ENCODE measurements around the gene ATP2B1. TPM values are rescaled to one million over a fixed set of nuclear protein-coding genes. Genes with fewer than 3 reads are reported as not detected.

The ATP2B1 gene
- total RNA-seq, 1 experiment from 2014 or later = 20.6 TPM

DNA sequence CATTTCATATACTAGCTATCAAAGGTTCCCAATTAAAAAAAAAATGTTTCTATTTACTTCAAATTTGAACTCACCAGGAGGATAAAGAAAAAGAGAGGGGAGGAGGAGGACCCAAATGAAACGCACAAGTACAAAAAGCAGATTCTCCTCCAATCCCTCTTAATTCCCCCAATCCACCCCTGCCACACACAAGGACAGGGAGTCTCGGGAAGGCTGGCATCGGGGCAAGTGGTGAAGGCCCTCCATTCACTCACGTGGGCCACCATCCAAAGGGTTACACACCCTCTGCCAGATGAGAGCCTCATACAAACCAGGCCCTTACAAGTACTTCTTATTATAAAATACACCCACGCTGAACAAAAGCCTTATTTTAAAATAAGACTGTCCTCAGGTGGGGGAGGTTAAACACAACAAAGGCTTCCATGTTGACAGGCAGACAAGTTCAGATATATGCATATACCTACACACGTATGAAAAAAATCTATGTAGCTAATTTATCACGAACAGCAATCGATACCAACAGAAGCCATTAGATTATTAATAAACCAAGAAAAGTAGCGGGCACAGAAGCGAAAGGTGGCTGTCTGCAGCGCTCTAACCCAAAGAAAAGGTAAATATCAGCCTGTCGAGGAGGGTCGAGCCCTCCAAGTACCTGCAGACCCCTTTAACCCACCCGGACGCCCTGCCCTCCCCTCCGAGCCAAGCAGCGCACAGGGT, 1.5 kb downstream of the ATP2B1 start:
- no peaks in the 10 kb centered on the region; the same call in 1 of the 2 replicates for H3K79me2 ChIP-seq (ENCODE audit: insufficient read depth, low read length)
- H3T11ph ChIP-seq (ENCODE audit: low read length) = no peak overlapping the region
- TF ChIP-seq, protein P1, sequence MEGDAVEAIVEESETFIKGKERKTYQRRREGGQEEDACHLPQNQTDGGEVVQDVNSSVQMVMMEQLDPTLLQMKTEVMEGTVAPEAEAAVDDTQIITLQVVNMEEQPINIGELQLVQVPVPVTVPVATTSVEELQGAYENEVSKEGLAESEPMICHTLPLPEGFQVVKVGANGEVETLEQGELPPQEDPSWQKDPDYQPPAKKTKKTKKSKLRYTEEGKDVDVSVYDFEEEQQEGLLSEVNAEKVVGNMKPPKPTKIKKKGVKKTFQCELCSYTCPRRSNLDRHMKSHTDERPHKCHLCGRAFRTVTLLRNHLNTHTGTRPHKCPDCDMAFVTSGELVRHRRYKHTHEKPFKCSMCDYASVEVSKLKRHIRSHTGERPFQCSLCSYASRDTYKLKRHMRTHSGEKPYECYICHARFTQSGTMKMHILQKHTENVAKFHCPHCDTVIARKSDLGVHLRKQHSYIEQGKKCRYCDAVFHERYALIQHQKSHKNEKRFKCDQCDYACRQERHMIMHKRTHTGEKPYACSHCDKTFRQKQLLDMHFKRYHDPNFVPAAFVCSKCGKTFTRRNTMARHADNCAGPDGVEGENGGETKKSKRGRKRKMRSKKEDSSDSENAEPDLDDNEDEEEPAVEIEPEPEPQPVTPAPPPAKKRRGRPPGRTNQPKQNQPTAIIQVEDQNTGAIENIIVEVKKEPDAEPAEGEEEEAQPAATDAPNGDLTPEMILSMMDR (conservative IDR thresholded peaks at IDR 0.05) = no peak
- no peak overlapping the region for H3K23ac ChIP-seq (ENCODE audit: insufficient read length, low read depth, low read length)
- H4K91ac ChIP-seq (ENCODE audit: insufficient read length, low read depth, low read length) = no peak overlapping the region
- H3K9me3 Mint-ChIP-seq = no peaks in the 10 kb centered on the region
- no peak overlapping the region for H2BK12ac ChIP-seq (ENCODE audit: insufficient read length, low read depth, low read length)
- H2BK15ac ChIP-seq (ENCODE audit: low read depth, low read length) = no peak overlapping the region
- H3K9ac ChIP-seq (ENCODE audit: extremely low read depth, insufficient read length, low read length) = no peak overlapping the region
- H2BK5ac ChIP-seq (ENCODE audit: insufficient read length, low read length) = no peak overlapping the region
- H2AK5ac ChIP-seq (ENCODE audit: insufficient read length, low read length) = no peak overlapping the region
- H3K27me3 ChIP-seq (ENCODE audit: insufficient read depth, low read length) = peaks cover 10% of the 10 kb centered on the region; the same call in 1 of the 2 replicates
- H2BK20ac ChIP-seq (ENCODE audit: low read depth, low read length, poor library complexity, severe bottlenecking) = no peak overlapping the region
- no peak overlapping the region for H3K18ac ChIP-seq (ENCODE audit: insufficient read length, low read depth, low read length)
- no peak overlapping the region for H4K5ac ChIP-seq (ENCODE audit: insufficient read length, low read depth, low read length)
- H3K14ac ChIP-seq (ENCODE audit: insufficient read depth, low read length) = no peak overlapping the region; the same call in 1 of the 2 replicates
- no peaks in the 10 kb centered on the region; a peak in 2 of 7 replicates for H3K36me3 Mint-ChIP-seq (ENCODE audit: insufficient read depth in 1 of 3, low read depth in 3 of 3)
- peak overlapping the region; percentile 43 for H3K4me2 ChIP-seq (ENCODE audit: insufficient read depth, insufficient read length, low read length)
- no peak overlapping the region for H2BK120ac ChIP-seq (ENCODE audit: low read depth, low read length, poor library complexity, severe bottlenecking)
- no peak overlapping the region for H3K27ac ChIP-seq (ENCODE audit: insufficient read length, low read depth, low read length)
- no peak overlapping the region for H3K56ac ChIP-seq (ENCODE audit: insufficient read length, low read depth, low read length)
- H3K23me2 ChIP-seq (ENCODE audit: insufficient read length, low read depth, low read length, poor library complexity, severe bottlenecking) = peaks cover 15% of the 10 kb centered on the region
- no peak overlapping the region for H3K4ac ChIP-seq (ENCODE audit: low read depth, low read length)
- no peak overlapping the region for H3K27ac Mint-ChIP-seq
- H2AFZ ChIP-seq (ENCODE audit: low read length) = no peak overlapping the region
- no peak for DNase-seq
- H3K4me3 Mint-ChIP-seq = peak overlapping the region; percentile 82 to 94
- H3K27me3 Mint-ChIP-seq (ENCODE audit: low read depth) = peaks cover 51% of the 10 kb centered on the region
- no CpG with 5 or more reads among the region's 17 CpGs for WGBS (ENCODE audit: extremely low coverage, insufficient read length, low lambda C conversion rate)
- H3K4me1 ChIP-seq (ENCODE audit: insufficient read depth, low read length) = no peaks in the 10 kb centered on the region
- peaks cover 16% of the 10 kb centered on the region in 2 experiments for H3K4me1 Mint-ChIP-seq
- no peak overlapping the region for H4K8ac ChIP-seq (replicated peaks; ENCODE audit: insufficient read length, low read depth, low read length)
- H3K9me3 ChIP-seq (ENCODE audit: control insufficient read depth, low read depth, low read length) = no peaks in the 10 kb centered on the region
- H4K20me1 ChIP-seq (ENCODE audit: control insufficient read depth, insufficient read depth, insufficient read length) = no peaks in the 10 kb centered on the region
- no peaks in the 10 kb centered on the region for H3K79me1 ChIP-seq (ENCODE audit: insufficient read depth, low read depth, low read length, poor library complexity, severe bottlenecking)
